Iris pigment epithelial cell (primary cell): ENCODE measurements around the gene MARF1.
"Not testable (repeated sequence)": the region's sequence is repeated elsewhere in the genome, so short reads cannot be mapped to it uniquely, and the experiment has no call there.

ENCODE experiments used
- DNase-seq: peaks from one replicate; pipeline ENCODE4 v3.0.0-alpha.2; 2011; ENCODE audit warnings: low read depth

MARF1 gene, protein sequence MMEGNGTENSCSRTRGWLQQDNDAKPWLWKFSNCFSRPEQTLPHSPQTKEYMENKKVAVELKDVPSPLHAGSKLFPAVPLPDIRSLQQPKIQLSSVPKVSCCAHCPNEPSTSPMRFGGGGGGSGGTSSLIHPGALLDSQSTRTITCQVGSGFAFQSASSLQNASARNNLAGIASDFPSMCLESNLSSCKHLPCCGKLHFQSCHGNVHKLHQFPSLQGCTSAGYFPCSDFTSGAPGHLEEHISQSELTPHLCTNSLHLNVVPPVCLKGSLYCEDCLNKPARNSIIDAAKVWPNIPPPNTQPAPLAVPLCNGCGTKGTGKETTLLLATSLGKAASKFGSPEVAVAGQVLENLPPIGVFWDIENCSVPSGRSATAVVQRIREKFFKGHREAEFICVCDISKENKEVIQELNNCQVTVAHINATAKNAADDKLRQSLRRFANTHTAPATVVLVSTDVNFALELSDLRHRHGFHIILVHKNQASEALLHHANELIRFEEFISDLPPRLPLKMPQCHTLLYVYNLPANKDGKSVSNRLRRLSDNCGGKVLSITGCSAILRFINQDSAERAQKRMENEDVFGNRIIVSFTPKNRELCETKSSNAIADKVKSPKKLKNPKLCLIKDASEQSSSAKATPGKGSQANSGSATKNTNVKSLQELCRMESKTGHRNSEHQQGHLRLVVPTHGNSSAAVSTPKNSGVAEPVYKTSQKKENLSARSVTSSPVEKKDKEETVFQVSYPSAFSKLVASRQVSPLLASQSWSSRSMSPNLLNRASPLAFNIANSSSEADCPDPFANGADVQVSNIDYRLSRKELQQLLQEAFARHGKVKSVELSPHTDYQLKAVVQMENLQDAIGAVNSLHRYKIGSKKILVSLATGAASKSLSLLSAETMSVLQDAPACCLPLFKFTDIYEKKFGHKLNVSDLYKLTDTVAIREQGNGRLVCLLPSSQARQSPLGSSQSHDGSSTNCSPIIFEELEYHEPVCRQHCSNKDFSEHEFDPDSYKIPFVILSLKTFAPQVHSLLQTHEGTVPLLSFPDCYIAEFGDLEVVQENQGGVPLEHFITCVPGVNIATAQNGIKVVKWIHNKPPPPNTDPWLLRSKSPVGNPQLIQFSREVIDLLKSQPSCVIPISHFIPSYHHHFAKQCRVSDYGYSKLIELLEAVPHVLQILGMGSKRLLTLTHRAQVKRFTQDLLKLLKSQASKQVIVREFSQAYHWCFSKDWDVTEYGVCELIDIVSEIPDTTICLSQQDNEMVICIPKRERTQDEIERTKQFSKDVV (N-terminal part only)

DNA sequence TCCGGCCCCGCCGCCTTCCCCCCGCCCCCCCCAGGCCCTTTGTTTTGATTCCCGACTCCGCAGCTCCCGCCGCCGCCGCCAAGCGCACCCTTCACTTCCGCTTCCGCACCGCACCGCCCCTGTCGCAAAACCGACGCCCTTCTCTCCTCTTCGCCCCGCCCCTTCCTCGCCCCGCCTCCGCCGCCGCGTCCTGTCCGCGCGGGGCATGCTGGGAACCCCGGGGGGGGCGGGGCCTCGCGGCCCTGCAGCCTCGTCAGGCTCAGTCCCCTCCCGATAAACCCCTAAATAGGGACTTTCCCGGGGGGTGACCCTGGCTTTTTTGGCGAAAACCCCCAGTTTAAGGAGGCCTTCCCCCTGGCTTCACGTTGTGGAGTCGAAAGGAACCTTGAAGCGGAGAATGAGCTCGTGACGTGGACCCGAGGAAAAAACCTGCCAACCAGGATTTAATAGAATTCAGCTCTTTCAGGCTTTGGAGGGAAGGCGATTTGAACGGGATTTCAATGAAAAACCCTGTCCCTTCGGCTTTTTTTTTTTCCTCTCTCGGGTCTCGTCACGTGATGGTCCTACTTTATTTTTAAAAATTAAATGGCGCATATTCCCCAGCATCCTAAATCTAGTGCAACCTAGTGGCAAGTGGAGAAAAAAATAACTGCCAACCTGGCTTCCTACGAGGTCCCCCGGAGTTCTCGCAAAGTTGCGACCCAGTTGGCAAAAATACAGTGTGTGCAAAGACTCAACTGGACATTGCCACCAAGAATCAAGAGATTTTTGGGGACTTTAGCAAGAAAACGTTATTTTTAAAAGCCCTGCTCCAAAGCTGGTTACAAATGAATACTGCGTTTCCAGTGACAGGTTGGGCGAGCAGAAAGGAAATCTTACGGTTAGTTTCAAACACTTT, at the start of gene MARF1:
Gene MARF1, minus strand, starts transcription at position 107 of the 898 bp plus-strand sequence. CDS start 3,921 bp downstream, outside the sequence.
- DNase-seq: peak; percentile 97

DNA sequence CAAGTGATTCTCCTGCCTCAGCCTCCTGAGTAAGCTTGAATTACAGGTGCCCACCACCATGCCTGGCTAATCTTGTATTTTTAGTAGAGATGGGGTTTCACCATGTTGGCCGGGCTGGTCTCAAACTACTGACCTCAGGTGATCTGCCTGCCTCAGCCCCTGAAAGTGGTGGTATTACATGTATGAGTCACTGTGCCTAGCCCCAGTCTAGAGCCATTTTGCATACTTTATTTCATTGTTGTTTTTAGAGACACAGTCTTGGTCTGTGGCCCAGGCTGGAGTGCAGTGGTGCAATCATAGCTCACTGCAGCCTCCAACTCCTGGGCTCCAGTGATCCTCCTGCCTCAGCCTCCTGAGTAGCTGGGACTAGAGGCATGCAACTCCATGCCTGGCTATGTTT, 49.6 kb upstream of the MARF1 start:
- DNase-seq: not testable (repeated sequence)

DNA sequence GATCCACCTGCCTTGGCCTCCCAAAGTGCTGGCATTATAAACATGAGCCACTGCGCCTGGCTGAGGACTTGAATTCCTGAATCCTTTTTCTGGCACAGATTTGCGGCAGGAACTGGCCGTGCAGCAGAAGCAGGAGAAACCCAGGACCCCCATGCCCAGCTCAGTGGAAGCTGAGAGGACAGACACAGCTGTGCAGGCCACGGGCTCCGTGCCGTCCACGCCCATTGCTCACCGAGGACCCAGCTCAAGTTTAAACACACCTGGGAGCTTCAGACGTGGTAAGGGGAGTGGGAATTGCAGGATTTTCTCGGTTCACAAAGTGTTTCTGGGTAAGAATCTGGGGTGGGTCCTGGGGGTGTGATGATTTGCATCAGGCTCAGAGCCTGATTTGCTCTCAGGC, 48.1 kb upstream of the MARF1 start:
- no peak for DNase-seq

DNA sequence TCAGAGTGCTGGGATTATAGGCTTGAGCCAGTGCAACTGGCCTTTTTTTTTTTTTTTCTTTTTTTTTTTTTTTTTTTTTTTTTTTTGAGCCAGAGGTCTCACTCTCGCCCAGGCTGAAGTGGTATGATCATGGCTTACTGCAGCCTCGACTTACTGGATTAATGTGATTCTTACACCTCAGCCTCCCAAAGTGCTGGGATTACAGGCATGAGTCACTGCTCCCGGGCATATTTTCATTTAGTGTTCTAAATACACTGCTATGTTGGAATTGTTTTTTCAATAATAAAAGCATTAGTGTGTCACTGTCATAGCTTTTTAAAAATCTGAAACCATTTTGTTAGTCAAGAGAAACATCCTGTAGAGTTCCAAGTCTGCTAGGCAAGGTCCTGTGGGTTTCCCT, 47.3 kb upstream of the MARF1 start:
- peak; percentile 60 for DNase-seq

DNA sequence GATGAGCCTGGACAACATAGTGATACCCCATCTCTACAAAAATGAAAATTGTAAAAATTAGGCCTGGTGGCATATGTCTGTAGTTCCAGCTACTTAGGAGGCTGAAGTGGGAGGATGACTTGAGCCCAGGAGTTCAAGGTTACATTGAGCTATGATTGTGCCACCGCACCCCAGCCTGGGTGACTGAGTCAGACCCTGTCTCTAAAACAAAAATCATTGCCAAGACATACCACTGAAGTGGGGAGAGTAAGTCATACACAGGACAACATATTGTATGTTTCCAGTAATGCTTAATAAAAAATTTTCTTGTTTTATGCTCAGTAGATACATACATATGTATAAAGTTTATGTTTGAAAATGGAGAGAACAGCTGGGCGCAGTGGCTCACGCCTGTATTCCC, 46.3 kb upstream of the MARF1 start:
- DNase-seq: peak; percentile 43

DNA sequence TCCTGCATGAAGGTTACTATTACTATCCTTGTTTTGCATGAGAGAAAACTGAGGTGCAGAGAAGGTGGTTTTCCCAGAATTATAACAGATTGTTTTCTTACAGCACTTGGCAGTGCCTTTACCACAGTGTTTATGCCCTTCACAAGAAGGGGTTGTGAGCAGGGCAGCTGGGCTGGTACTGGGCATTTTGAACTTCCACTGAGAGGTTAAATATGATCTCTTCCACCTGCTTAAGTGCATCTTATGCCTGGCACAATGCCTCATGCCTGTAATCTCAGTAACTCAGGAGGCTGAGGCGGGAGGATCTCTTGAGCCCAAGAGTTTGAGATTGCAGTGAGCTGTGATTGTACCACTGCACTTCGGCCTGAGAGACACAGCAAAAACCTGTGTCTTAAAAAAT, 43.3 kb upstream of the MARF1 start:
- no peak for DNase-seq

DNA sequence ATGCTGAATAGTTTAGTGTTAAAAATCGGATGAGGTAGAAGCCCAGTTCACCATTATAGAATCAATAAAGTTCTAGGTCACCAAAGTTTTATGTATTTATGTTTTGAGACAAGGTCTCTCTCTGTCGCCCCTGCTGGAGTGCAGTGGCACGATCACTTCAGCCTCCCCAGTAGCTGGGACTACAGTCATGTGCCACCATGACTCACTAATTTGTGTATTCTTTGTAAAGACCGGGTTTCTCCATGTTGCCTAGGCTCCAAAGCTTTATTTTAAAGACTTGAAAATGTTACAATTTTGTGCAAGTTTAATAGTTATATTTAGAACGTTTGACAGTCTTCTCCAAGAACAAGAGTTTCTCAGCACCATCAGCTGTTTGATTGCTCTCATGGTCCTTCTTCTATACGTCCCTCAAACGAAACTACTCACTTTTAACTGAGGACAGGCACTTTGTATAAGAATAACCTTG, 39.2 kb upstream of the MARF1 start:
- peak; percentile 86 for DNase-seq

DNA sequence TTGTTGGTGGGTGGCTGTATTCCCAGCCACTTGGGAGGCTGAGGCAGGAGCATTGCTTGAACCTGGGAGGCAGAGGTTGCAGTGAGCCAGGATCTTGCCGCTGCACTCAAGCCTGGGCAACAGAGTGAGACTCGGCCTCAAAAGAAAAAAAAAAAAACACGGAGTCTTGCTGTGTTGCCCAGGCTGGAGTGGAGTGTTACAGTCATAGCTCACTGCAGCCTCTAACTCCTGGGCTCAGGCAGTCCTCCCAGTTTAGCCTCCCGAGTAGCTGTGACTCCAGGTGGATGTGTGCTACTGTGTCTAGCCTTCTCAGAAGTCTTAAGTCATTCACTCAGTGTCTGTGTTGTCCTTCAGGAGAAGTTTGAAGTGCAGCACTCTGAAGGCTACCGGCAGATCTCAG, 34.5 kb upstream of the MARF1 start:
- DNase-seq: no peak

DNA sequence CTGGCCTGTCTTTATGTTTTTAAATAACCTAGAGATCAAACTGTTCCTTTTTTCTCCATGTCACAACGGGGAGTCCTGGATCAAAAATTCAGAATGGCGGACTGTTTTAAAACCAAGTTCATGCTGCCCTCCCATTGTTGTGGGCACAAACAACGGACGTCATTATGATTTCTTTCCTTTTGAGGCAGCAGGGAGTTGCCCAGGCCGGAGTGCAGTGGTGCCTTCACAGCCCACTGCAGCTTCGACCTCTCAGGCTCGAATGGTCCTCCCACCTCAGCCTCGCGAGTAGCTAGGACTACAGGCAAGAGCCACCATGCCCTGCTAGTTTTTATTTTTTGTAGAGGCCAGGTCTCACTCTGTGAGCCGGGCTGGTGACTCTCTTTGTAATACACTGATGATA, 33.6 kb upstream of the MARF1 start:
- no peak for DNase-seq

DNA sequence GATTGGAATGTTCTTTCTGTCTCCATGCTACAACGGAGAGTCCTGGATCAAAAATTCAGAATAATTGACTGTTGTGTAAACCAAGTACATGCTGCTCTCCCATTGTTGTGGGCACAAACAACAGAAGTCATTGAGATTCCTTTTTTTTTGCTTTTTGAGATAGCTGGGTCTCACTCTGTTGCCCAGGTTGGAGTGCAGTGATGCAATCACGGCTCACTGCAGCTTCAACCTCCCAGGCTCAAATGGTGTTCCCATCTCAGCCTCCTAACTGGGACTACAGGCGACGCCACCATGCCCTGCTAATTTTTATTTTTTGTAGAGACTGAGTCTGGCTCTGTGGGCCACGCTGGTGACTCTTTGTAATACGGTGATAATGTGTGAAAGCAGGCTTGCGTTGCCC, 31.6 kb upstream of the MARF1 start:
- DNase-seq: no peak

DNA sequence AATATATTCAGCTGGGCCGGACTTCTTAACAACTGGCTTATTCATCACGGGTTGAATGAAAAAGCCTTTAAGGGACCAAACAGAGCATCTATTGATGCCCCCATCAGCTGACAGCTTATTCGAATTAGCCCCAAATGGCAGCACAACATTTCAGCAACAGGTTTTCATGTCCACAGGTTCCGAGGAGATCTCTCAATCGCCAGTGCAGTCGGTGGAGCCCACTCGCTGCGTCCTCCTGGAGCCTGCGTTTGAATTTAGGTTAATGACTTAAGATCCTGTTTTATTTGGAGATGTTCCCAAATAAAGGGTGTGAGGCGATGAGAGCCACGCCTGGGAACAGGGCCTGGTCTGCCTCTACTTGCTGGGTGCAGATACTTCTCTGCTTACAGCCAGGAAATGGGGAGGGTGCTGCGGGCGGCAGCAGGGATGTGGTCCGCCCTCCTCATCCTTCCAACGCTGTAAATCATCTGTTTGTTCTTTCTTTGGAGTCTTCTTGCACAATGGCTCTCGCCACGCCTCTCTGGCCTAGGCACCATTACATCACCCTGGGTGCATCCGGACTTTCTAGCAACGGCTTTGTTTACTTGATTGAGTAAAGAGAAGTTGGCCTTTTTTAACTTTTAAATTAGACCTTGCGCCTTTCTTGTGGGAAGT, 29.7 kb upstream of the MARF1 start:
- peak; percentile 98 for DNase-seq

DNA sequence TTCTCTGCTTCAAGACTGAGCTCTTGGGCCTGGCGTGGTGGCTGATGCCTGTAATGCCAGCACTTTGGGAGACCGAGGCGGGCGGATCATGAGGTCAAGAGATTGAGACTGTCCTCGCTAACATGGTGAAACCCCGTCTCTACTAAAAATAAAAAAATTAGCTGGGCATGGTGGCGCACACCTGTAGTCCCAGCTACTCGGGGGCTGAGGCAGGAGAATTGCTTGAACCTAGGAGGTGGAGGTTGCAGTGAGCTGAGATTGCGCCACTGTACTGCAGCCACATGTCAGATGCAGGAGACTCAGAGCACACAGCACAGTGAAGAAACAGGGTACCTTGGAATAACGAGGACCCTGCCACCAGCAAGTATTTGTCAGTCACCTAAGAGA, 29.2 kb upstream of the MARF1 start:
- peak; percentile 38 for DNase-seq

DNA sequence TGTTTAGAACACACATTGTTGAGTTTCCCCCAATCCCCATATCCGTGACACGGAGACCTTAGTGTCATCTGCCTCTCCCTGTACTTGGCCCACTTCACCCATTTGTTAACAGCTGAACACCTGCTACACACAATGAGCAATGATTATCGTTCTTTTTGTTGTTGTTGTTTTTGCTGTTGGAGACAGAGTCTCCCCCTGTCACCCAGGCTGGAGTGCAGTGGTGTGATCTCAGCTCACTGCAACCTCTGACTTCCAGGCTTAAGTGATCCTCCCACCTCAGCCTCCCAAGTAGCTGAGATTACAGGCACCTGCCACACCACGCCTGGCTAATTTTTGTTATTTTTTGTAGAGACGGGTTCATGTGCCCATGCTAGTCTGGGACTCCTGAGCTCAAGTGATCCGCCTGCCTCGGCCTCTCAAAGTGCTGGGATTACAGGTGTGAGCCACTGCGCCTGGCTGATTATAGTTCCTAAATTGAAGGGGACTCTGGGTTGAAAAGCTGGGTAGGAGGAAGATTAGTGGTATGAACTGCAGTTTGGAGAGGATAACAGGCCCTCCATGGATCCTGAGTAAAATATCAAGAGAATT, 28.7 kb upstream of the MARF1 start:
- no peak for DNase-seq

DNA sequence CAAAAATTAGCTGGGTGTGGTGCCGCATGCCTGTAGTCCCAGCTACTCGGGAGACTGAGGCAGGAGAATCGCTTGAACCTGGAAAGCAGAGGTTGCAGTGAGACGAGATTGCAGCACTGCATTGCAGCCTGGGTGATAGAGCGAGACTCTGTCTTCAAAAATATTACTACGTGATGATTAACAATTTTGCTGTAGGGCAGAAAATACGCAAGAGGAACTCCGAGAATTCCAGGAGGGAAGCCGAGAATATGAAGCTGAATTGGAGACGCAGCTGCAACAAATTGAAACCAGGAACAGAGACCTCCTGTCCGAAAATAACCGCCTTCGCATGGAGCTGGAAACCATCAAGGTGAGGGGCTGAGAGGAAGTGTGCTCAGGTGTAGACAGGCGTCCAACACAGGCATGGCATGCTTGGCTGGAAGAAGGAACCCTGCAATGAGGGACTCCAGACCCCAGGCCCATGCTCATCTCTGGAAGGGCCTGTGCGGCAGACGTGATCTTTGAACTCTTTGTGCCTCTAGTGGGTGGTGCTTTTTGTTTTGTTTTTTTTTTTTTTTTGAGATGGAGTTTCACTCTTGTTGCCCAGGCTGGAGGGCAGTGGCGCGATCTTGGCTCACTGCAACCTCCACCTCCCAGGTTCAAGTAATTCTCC, 24.3 kb upstream of the MARF1 start:
- DNase-seq: no peak

DNA sequence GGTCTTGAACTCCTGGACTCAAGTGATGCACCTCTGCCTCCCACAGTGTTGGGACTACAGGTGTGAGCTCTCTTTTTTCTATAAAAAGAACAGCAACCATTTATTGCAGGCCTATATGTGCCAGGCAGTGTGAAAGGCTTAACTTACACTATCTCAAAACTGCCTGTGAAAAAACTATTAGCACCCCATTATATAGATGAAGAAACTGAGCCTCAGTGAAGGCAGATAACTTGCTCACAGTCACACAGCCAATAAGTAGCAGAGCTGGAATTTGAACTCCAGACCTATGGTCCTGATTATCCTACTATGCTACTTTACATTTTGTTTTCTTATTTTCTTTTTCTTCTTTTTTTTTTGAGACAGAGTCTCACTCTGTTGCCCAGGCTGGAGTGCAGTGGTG, 22.2 kb upstream of the MARF1 start:
- no peak for DNase-seq

DNA sequence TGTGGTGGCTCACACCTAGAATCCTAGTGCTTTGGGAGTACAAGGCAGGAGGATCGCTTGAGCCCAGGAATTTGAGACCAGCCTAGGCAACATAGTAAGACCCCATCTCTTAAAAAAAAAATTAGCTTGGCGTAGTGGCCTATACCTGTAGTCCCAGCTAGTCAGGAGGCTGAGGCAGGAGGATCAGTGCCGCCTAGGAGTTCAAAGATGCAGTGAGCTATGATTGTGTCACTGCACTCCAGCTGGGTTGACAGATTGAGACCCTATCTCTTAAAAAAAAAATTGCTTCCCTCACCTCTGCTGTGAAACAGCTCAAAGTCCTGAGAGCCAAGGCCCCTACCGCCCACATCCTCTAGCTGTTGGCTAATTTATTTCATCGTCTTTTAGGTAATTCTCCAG, 17.2 kb upstream of the MARF1 start:
- DNase-seq: no peak

DNA sequence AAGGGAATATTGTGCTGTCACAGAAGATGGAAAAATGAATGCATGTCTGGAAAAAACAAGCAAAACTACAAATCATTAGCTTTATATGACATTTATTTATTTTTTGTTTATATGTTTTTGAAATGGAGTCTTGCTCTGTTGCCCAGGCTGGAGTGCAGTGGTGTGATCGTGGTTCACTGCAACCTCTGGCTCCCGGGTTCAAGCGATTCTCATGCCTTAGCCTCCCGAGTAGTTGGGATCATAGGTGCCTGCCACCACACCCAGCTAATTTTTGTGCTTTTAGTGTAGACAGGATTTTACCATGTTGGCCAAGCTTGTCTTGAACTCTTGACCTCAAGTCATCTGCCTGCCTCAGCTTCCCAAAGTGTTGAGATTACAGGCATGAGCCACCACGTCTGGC, 15.6 kb upstream of the MARF1 start:
- no peak for DNase-seq

DNA sequence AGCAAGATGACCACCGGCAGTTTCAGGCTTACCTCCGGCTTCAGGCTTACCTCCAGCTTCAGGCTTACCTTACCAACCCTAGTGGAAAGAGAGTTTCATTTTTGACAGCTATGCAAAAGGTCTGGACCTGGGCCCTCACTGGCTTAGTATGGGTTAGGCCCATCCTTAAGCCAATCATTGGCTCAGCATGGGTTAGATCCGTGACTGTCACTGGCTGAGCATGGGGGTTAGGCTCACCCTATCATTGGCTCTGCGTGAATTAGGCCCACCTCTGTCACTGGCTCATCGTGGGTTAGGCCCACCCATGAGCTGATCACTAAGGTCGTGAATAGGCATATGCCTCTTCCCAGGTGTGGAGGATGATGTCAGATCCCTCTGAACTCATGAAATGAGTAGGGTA, 15.2 kb upstream of the MARF1 start:
- DNase-seq: no peak

DNA sequence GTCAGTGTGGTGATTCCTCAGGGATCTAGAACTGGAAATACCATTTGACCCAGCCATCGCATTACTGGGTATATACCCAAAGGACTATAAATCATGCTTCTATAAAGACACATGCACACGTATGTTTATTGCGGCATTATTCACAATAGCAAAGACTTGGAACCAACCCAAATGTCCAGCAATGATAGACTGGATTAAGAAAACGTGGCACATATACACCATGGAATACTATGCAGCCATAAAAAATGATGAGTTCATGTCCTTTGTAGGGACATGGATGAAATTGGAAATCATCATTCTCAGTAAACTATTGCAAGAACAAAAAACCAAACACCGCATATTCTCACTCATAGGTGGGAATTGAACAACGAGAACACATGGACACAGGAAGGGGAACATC, 12.6 kb upstream of the MARF1 start:
- DNase-seq: not testable (repeated sequence)

DNA sequence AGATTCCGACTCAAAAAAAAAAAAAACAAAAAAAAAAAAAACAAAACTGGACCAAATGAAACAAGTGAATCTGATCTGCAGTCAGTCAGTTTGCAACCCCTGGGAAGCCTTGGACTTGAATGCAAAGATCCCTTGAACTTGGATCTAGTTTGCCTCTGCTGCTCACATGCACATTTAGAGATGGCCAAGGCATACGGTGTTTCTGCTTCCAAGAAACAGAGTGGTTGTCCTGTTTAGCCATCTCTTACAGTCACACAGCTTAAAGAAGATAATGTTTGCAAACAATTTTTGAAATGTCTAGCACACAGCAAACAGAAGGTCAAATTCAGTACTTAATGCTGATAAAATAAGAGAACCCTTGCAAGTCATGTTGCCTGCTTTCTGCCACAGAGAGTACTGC, 11.6 kb upstream of the MARF1 start:
- DNase-seq: no peak
